ENCODE measurements around the gene CACNB4.

The CACNB4 gene

DNA sequence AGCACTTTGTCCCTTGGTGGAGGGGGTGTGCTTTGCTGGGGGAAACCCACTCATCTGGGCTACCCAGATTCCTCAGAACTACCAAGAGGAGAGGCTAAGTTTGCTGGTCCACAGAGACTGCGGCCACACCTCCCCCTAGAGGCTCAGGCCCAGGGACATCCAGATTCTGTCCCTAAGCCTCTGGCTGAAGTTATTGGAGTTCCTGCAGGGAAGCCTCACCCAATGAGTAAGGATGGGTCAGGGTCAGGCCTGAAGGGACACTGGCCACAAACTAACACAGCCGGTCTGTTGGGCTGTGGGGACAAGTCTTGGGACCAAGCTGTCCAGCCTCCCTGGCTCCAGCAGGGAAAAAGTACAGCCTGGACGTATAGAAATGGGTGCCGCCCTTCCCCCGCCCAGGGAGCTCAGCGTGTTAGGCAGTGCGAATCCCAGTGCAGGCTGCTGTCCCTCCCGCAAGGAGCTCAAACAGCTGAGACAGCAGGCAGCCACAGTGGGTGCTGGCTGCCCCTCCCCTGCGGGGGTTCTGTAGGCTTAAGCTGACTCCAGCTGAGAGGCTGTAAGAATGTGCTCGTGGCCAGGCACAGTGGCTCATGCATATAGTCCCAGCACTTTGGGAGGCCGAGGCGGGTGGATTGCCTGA lies 183.7 kb downstream of the CACNB4 start:
- 87% methylated on average over 12 of the region's 12 CpGs for WGBS

DNA sequence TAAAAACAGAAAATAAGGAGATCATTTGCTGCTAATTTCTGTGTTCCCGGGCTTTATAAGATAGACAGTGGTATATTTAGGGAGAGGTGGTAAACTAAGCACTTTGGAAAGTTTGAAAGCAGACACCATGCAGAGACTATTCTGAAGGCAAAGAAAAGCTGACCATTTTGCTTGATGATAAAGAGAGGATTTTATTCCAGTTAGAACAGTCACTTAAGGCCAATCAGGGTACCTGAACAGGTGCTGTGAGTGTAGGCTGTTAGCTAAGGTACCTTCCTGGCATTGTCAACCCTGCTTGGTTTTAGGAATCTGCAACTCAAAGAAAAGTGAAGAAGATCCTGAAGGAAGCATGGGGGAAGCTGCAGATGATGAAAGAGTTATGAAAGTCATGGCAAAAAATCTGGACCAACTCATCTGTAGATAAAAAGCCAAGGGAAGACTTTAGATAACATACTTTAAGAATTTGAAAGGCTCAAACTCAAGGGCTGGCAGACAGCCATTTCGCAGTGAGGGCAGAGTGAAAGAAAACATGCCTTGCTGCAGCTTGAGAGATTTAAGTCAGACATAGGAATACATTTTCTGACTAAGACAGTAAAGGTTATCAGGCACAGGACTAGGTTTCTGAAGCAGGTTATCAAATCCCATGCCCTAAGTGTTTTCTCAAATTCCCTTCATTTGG lies 190.5 kb downstream of the CACNB4 start:
- 91% methylated on average over 2 of the region's 2 CpGs for WGBS
- peaks cover 9% of the 10 kb centered on the region for H3K4me1 ChIP-seq (ENCODE audit: insufficient read depth, low read length)
- no peaks in the 10 kb centered on the region for H3K27me3 ChIP-seq (ENCODE audit: insufficient read depth, low read length)
- H3K9ac ChIP-seq (ENCODE audit: low read depth, low read length): no peak overlapping the region
- H3K36me3 ChIP-seq (ENCODE audit: insufficient read depth, low read length): no peaks in the 10 kb centered on the region
- no peak overlapping the region for H3K27ac ChIP-seq (ENCODE audit: low read depth, low read length)
- H3K4me3 ChIP-seq (ENCODE audit: low read length): no peak overlapping the region
- H3K9me3 ChIP-seq (ENCODE audit: insufficient read depth, low read depth, low read length): no peaks in the 10 kb centered on the region

More for the DNA sequence above, 183.7 kb downstream of the CACNB4 start:
- Histone ChIP-seq H3K9me3 (ENCODE audit: insufficient read depth, low read depth, low read length) (no peaks in the 10 kb centered on the region), H3K4me1 (ENCODE audit: insufficient read depth, low read length) (no peaks in the 10 kb centered on the region; the same call in 1 of the 2 replicates), H3K4me3 (ENCODE audit: low read length) (no peak overlapping the region), H3K9ac (ENCODE audit: low read depth, low read length) (no peak overlapping the region), H3K27me3 (ENCODE audit: insufficient read depth, low read length) (no peaks in the 10 kb centered on the region), H3K27ac (ENCODE audit: low read depth, low read length) (no peak overlapping the region), H3K36me3 (ENCODE audit: insufficient read depth, low read length) (no peaks in the 10 kb centered on the region)

DNA sequence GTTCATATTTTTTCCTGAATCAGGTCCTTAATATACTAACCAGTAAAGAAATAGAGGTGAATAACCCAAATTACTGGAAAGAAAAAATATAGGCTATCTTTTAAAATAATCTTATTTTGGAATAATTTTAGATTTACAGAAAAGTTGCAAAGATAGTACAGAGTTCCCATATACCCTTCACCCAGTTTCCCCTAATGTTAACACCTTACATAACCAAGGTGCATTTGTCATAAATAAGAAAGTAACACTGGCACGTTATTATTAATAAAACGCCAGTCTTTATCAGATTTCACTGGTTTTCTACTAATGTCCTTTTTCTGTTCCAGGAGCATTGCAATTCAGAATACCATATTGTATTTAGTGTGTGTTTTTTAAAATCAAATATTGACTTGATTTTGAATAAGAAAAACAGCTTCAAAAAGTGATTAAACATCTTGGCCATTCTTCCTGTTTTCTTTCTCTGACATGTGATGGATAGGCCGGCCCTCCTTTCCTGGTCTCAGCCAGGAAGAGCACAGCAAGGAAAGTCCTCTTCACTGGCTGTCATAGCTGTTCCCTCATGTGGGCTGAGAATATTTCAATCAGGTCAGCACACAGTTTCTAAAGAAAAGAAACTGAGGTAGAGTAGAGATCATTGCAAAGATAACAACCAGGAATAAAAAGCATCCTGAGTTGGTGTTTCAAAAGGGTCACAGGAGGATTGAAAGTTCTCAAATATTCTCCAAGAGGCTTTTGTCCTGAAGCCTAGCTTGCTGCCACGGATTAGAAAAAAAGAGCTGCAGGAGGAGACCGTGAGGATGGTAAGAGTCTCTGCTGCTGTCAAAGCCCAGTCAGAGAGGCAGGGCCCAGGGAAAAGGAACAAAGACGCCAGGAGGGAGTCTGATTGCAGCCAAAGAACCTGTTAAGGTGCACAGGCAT lies 191.3 kb downstream of the CACNB4 start:
- no peaks in the 10 kb centered on the region for H3K36me3 ChIP-seq (ENCODE audit: insufficient read depth, low read length)
- H3K4me1 ChIP-seq (ENCODE audit: insufficient read depth, low read length): peaks cover 9% of the 10 kb centered on the region
- H3K27ac ChIP-seq (ENCODE audit: low read depth, low read length): no peak overlapping the region
- no peak overlapping the region for H3K4me3 ChIP-seq (ENCODE audit: low read length)
- H3K9me3 ChIP-seq (ENCODE audit: insufficient read depth, low read depth, low read length): no peaks in the 10 kb centered on the region
- no peaks in the 10 kb centered on the region for H3K27me3 ChIP-seq (ENCODE audit: insufficient read depth, low read length)
- 65% methylated on average over 6 of the region's 6 CpGs for WGBS
- H3K9ac ChIP-seq (ENCODE audit: low read depth, low read length): no peak overlapping the region

DNA sequence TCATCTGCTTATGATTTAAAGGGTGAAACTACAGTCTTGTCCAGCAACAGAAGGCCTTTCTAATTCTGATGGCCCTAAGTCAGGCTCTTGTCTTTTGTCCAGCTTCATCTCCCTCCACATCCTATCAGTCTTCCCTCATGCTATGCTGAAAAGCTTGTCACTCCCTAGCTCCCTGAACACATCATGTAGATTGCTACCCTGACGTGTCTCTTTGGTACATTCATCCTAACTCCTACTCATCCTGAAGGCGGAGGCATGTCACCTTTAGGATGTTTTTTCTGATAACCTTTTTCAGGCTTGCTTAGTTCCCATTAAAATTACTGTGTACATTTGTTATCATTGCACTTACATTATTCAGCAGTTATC lies 192.2 kb downstream of the CACNB4 start:
- Histone ChIP-seq H3K4me3 (ENCODE audit: low read length) (no peak overlapping the region), H3K36me3 (ENCODE audit: insufficient read depth, low read length) (no peaks in the 10 kb centered on the region), H3K27me3 (ENCODE audit: insufficient read depth, low read length) (no peaks in the 10 kb centered on the region), H3K9ac (ENCODE audit: low read depth, low read length) (no peak overlapping the region), H3K27ac (ENCODE audit: low read depth, low read length) (no peak overlapping the region), H3K9me3 (ENCODE audit: insufficient read depth, low read depth, low read length) (no peaks in the 10 kb centered on the region), H3K4me1 (ENCODE audit: insufficient read depth, low read length) (peaks cover 9% of the 10 kb centered on the region)
- 89% methylated on average over 2 of the region's 2 CpGs for WGBS

DNA sequence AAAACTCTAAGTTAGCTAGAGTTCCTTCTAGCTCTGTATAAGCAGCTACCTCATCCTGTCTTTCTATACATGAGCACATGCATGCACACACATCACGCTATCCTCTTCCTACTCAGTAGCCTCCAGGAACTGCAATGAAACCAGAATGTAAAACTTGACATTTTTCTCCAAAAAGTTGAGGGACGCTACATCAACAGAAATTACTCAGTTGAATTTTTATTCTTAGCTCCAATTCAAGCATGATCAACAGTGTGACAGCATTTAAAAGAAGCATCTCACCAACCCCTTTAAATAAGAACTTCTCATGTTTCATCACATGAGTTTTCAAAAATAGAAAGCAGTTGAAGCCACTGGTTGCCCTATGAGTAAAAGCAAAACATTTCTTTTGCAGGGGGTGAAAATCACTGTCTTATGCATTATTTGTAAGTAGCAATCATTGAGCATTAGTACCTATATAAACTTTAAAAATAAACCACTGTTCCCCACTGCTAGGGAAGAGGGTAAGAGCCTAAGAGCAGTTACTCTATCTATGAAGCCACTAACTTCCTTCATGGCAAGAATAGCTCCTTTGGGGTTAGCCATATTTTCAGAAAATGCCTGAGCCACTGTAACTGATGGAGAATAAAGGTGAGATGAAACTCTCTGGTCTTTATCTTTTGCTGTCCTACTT lies 192.7 kb downstream of the CACNB4 start:
- Histone ChIP-seq H3K9me3 (ENCODE audit: insufficient read depth, low read depth, low read length) (no peaks in the 10 kb centered on the region), H3K27ac (ENCODE audit: low read depth, low read length) (no peak overlapping the region), H3K27me3 (ENCODE audit: insufficient read depth, low read length) (no peaks in the 10 kb centered on the region), H3K4me1 (ENCODE audit: insufficient read depth, low read length) (peaks cover 9% of the 10 kb centered on the region), H3K4me3 (ENCODE audit: low read length) (no peak overlapping the region), H3K9ac (ENCODE audit: low read depth, low read length) (no peak overlapping the region), H3K36me3 (ENCODE audit: insufficient read depth, low read length) (no peaks in the 10 kb centered on the region)
- WGBS: 95% methylated on average over 2 of the region's 2 CpGs

DNA sequence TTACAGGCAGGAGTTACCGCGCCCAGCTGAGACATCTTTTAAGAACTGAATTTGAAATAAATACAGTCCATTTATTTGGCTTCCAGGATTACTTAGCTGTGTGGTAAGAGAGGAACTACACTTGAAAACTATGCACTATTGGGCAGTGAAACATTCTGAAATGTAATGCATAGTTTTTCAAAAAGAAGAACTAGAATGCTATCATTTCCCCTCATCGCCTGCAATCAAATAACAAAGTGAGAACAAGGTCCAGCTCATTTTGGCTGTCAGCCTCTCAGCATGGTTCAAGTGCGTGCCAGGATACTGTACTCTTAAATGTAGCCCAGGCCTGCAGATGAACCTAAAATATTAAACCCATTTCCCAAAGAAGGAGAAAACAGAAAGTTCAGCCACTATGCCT lies 194.0 kb downstream of the CACNB4 start:
- Histone ChIP-seq H3K4me1 (ENCODE audit: insufficient read depth, low read length) (peaks cover 9% of the 10 kb centered on the region), H3K27ac (ENCODE audit: low read depth, low read length) (no peak overlapping the region), H3K36me3 (ENCODE audit: insufficient read depth, low read length) (no peaks in the 10 kb centered on the region), H3K4me3 (ENCODE audit: low read length) (no peak overlapping the region), H3K27me3 (ENCODE audit: insufficient read depth, low read length) (no peaks in the 10 kb centered on the region), H3K9me3 (ENCODE audit: insufficient read depth, low read depth, low read length) (no peaks in the 10 kb centered on the region), H3K9ac (ENCODE audit: low read depth, low read length) (no peak overlapping the region)
- 96% methylated on average over 4 of the region's 4 CpGs for WGBS

DNA sequence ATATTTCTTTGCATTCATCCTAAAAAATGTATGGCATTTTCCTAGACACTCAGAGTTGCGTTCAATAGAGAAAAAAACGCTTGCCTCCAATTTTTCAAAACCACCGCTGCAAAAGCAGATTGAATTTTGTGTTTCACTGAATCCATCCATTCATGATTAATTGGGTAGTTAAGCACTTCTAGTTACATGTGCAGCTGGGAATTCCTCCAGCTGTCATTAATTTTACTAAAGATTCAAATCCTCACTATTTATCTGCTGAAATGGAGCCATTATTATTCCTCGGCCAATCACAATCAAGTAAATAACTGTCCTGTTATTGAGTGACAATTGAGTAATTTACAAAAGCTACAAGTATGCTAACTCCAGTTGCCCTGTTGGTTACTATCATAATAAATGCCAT lies 194.8 kb downstream of the CACNB4 start:
- Histone ChIP-seq H3K27me3 (ENCODE audit: insufficient read depth, low read length) (no peaks in the 10 kb centered on the region), H3K27ac (ENCODE audit: low read depth, low read length) (no peak overlapping the region), H3K4me3 (ENCODE audit: low read length) (no peak overlapping the region), H3K36me3 (ENCODE audit: insufficient read depth, low read length) (no peaks in the 10 kb centered on the region), H3K4me1 (ENCODE audit: insufficient read depth, low read length) (peaks cover 9% of the 10 kb centered on the region), H3K9me3 (ENCODE audit: insufficient read depth, low read depth, low read length) (no peaks in the 10 kb centered on the region), H3K9ac (ENCODE audit: low read depth, low read length) (no peak overlapping the region)
- 97% methylated on average over 4 of the region's 4 CpGs for WGBS

DNA sequence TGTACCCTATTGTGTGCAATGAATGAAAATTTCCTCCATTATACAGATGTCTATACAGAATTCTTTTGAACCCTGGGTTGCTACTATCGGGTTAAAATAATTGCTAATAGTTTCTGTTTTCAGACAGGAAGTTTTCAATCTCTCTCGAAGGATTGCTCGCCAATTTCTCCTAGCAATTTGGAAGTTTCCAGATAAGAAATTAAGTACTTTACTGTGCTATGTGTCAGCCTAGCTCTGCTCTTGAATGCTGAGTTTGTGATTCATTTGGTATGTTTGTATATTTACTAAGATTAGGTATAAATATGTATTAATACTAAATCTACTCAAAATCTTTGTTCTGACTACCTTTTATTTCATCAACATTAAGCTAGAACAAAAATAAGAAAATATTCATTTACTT lies 196.0 kb downstream of the CACNB4 start:
- Histone ChIP-seq H3K4me1 (ENCODE audit: insufficient read depth, low read length) (peaks cover 3% of the 10 kb centered on the region), H3K27ac (ENCODE audit: low read depth, low read length) (no peak overlapping the region), H3K36me3 (ENCODE audit: insufficient read depth, low read length) (no peaks in the 10 kb centered on the region), H3K9me3 (ENCODE audit: insufficient read depth, low read depth, low read length) (no peaks in the 10 kb centered on the region), H3K9ac (ENCODE audit: low read depth, low read length) (no peak overlapping the region), H3K4me3 (ENCODE audit: low read length) (no peak overlapping the region), H3K27me3 (ENCODE audit: insufficient read depth, low read length) (no peaks in the 10 kb centered on the region)
- WGBS: 97% methylated on average over 3 of the region's 3 CpGs

DNA sequence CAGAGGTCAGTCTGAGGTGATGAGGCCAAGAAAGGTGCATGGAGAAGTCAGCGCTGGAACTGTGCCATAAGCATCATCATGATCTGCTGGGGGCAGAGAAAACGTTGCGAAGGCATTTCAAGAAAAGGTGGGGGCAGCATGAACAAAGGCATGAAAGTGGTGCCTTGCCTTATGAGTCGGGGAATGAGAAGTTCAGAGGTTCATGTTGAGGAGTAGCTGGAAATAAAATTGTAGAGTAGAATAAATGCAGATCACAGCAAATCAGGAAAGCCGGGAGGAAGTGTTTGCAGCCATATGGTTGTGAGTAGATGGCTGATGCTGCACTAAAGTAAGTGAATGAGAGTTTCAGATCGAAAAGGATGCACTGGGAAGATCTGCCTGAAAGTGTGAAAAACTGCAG lies 198.5 kb downstream of the CACNB4 start:
- no peaks in the 10 kb centered on the region for H3K4me1 ChIP-seq (ENCODE audit: insufficient read depth, low read length)
- H3K9me3 ChIP-seq (ENCODE audit: insufficient read depth, low read depth, low read length): peaks cover under 1% of the 10 kb centered on the region; the same call in 1 of the 2 replicates
- WGBS: 85% methylated on average over 6 of the region's 6 CpGs
- H3K4me3 ChIP-seq (ENCODE audit: low read length): no peak overlapping the region
- H3K9ac ChIP-seq (ENCODE audit: low read depth, low read length): no peak overlapping the region
- no peaks in the 10 kb centered on the region for H3K36me3 ChIP-seq (ENCODE audit: insufficient read depth, low read length)
- no peaks in the 10 kb centered on the region for H3K27me3 ChIP-seq (ENCODE audit: insufficient read depth, low read length)
- no peak overlapping the region for H3K27ac ChIP-seq (ENCODE audit: low read depth, low read length)

DNA sequence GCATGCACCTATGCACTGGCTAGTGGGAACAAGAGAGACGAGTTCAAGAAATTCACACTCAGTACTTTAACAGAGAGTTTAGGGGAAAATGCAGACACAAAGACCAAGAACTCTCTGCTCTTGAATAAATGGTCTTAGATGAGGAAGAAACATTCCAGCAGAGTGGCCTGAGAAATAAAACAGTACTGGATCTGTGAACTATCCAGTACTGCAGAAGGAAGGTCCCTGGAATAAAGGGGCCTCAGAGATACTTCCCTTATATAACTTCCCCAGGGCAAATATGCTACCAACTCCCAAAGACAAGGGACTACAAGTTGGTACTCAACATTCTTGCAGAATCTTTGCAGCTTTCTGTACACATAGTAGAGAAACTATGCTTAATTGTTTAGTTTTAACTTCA lies 199.7 kb downstream of the CACNB4 start:
- H3K27ac ChIP-seq (ENCODE audit: low read depth, low read length): no peak overlapping the region
- H3K9me3 ChIP-seq (ENCODE audit: insufficient read depth, low read depth, low read length): peaks cover 7% of the 10 kb centered on the region; the same call in 1 of the 2 replicates
- no peak overlapping the region for H3K4me3 ChIP-seq (ENCODE audit: low read length)
- no peaks in the 10 kb centered on the region for H3K4me1 ChIP-seq (ENCODE audit: insufficient read depth, low read length)
- H3K27me3 ChIP-seq (ENCODE audit: insufficient read depth, low read length): no peaks in the 10 kb centered on the region
- WGBS: no CpG with 5 or more reads among the region's 1 CpG
- H3K36me3 ChIP-seq (ENCODE audit: insufficient read depth, low read length): no peaks in the 10 kb centered on the region
- no peak overlapping the region for H3K9ac ChIP-seq (ENCODE audit: low read depth, low read length)
